SK-N-SH (cell line): ENCODE results near the gene MKRN2OS. TPM values are rescaled to one million over a fixed set of nuclear protein-coding genes. Genes with fewer than 3 reads are reported as not detected.

ENCODE experiments used
- CTCF ChIA-PET: fragments of 300-600, 350-600 bp; formaldehyde crosslinking; extraction: SDS; loops from one replicate; lab custom pipeline; 2021; lab: Yijun Ruan, JAX
- POLR2A ChIA-PET: fragments of 350-600 bp; sonication (Branson Sonifier 250); formaldehyde crosslinking; extraction: SDS; loops from one replicate; lab custom pipeline; 2020; ENCODE audit warnings: antibody characterized with exemption, inconsistent platforms; lab: Yijun Ruan, JAX
- DNase-seq: peaks from one replicate; pipeline ENCODE4 v3.0.0; 2012
- H2AFZ ChIP-seq: fragments of 200-600 bp; sonication (generic); 2 replicates; pipeline ENCODE4 v1.8.1; 2016; ENCODE audit warnings: antibody characterized with exemption, mild to moderate bottlenecking, low read depth
- H3F3A ChIP-seq: fragments of 200-600 bp; sonication (generic); replicated peaks from 2 replicates; pipeline ENCODE3; 2016; ENCODE audit warnings: antibody characterized with exemption, mild to moderate bottlenecking; ENCODE audit not compliant: insufficient read depth
- H3K27ac ChIP-seq, 2 experiments: fragments of 200-500 bp in 1 of 2; fragments of 200-600 bp in 1 of 2; sonication (Bioruptor generic) in 1 of 2; sonication (generic), shearing (Covaris generic) in 1 of 2; 2 replicates each; pipeline versions ENCODE4 v1.5.1 to v1.6.1; 2014 to 2016; ENCODE audit warnings: low read depth in 2 of 2, inconsistent platforms in 1 of 2, low read length in 1 of 2, mild to moderate bottlenecking in 1 of 2, mixed read lengths in 1 of 2
- H3K27me3 ChIP-seq: fragments of 200-600 bp; sonication (generic), shearing (Covaris generic); 2 replicates; pipeline ENCODE4 v1.6.1; 2016; ENCODE audit warnings: mixed run types; ENCODE audit not compliant: insufficient read depth
- H3K36me3 ChIP-seq, 2 experiments: fragments of 200-500 bp in 1 of 2; fragments of 200-600 bp in 1 of 2; sonication (Bioruptor generic) in 1 of 2; sonication (generic) in 1 of 2; replicated peaks in 1 of 2; 2 replicates each; pipeline versions ENCODE3 to v1.5.1; 2014 to 2016; ENCODE audit warnings: low read length in 1 of 2, mild to moderate bottlenecking in 1 of 2; ENCODE audit not compliant: insufficient read depth in 2 of 2, control insufficient read depth in 1 of 2
- H3K4me1 ChIP-seq, 2 experiments: fragments of 200-500 bp in 1 of 2; fragments of 200-600 bp in 1 of 2; sonication (Bioruptor generic) in 1 of 2; sonication (generic), shearing (Covaris generic) in 1 of 2; 2 replicates each; pipeline versions ENCODE4 v1.5.1 to v1.6.1; 2014 to 2016; ENCODE audit warnings: low read depth in 1 of 2, low read length in 1 of 2, mixed run types in 1 of 2; ENCODE audit not compliant: insufficient read depth in 2 of 2, control insufficient read depth in 1 of 2
- H3K4me2 ChIP-seq: fragments of 200-600 bp; sonication (generic), shearing (Covaris generic); 2 replicates; pipeline ENCODE4 v1.6.1; 2017; ENCODE audit warnings: mixed run types
- H3K4me3 ChIP-seq, 2 experiments: fragments of 200-500 bp in 1 of 2; fragments of 200-600 bp in 1 of 2; sonication (Bioruptor generic) in 1 of 2; sonication (generic), shearing (Covaris generic) in 1 of 2; 2 replicates each; pipeline versions ENCODE4 v1.5.1 to v1.8.1; 2014 to 2016; ENCODE audit warnings: low read depth in 2 of 2, inconsistent platforms in 1 of 2, low read length in 1 of 2, mild to moderate bottlenecking in 1 of 2, mixed read lengths in 1 of 2, moderate library complexity in 1 of 2
- H3K79me2 ChIP-seq: fragments of 200-600 bp; sonication (generic); 2 replicates; pipeline ENCODE4 v1.8.1; 2017; ENCODE audit warnings: mild to moderate bottlenecking; ENCODE audit not compliant: insufficient read depth
- H3K9ac ChIP-seq: fragments of 200-600 bp; sonication (generic); 2 replicates; pipeline ENCODE4 v1.6.1; 2017; ENCODE audit warnings: mixed run types
- H3K9me2 ChIP-seq: fragments of 200-600 bp; sonication (generic); 2 replicates; pipeline ENCODE4 v1.6.1; 2017; ENCODE audit warnings: mixed run types
- H3K9me3 ChIP-seq: fragments of 200-600 bp; sonication (generic); 2 replicates; pipeline ENCODE4 v1.6.1; 2017; ENCODE audit warnings: mixed run types, mild to moderate bottlenecking, moderate library complexity
- H4K20me1 ChIP-seq: fragments of 200-600 bp; sonication (generic); 2 replicates; pipeline ENCODE4 v1.6.1; 2017; ENCODE audit warnings: mild to moderate bottlenecking, mixed run types; ENCODE audit not compliant: insufficient read depth
- CHD2 ChIP-seq: fragments of 150-350 bp; IDR thresholded peaks from 2 replicates; pipeline ENCODE4 v1.6.1; 2018; ENCODE audit warnings: low read length; ENCODE audit not compliant: partially characterized antibody
- CTCF ChIP-seq: fragments of 200-600 bp; sonication (generic); IDR thresholded peaks from 2 replicates; pipeline ENCODE4 v1.6.1; 2017; ENCODE audit warnings: antibody characterized with exemption, mild to moderate bottlenecking, moderate library complexity
- ELF1 ChIP-seq: IDR thresholded peaks from 2 replicates; pipeline ENCODE4 v1.4.0; 2012
- FOSL2 ChIP-seq: IDR thresholded peaks from 2 replicates; pipeline ENCODE4 v1.4.0; 2012; ENCODE audit warnings: low read depth, mild to moderate bottlenecking, moderate library complexity, borderline replicate concordance
- GABPA ChIP-seq: IDR thresholded peaks from 2 replicates; pipeline ENCODE4 v1.4.0; 2012; ENCODE audit warnings: low read depth, mild to moderate bottlenecking
- JUND ChIP-seq: IDR thresholded peaks from 2 replicates; pipeline ENCODE4 v1.4.0; 2012
- MAX ChIP-seq: IDR thresholded peaks from 2 replicates; pipeline ENCODE4 v1.4.0; 2012; ENCODE audit warnings: low read depth
- PBX3 ChIP-seq: IDR thresholded peaks from 2 replicates; pipeline ENCODE4; 2012
- POLR2AphosphoS5 ChIP-seq: IDR thresholded peaks from 2 replicates; pipeline ENCODE4 v1.6.1; 2012; ENCODE audit warnings: low read depth, low read length
- REST ChIP-seq: IDR thresholded peaks from 2 replicates; pipeline ENCODE4 v1.6.1; 2012; ENCODE audit warnings: mild to moderate bottlenecking, low read depth, low read length, moderate library complexity
- SIN3A ChIP-seq: IDR thresholded peaks from 2 replicates; pipeline ENCODE4 v1.6.1; 2012; ENCODE audit warnings: low read depth, mild to moderate bottlenecking, low read length, moderate library complexity, borderline replicate concordance
- SMC3 ChIP-seq: IDR thresholded peaks from 2 replicates; pipeline ENCODE4 v1.6.1; 2012; ENCODE audit warnings: low read depth, low read length, improper control_type of control experiment
- TCF12 ChIP-seq: IDR thresholded peaks from 2 replicates; pipeline ENCODE4 v1.4.0; 2012
- WGBS: methylation state at CpG from one replicate; pipeline ENCODE4 v1.1.6; 2017; ENCODE audit warnings: low lambda C conversion rate; 5-methylcytosine and 5-hydroxymethylcytosine counted together
- polyA plus RNA-seq, 3 experiments: library from polyadenylated mRNA; depleted of rRNA; stranded (reverse); fragments of >200 nt; gene quantifications; 2 replicates each; pipeline ENCODE4 v1.2.3, GENCODE V29; 2012

Gene MKRN2OS
- polyA plus RNA-seq, 1 of the 3 experiments (the other 2 are of a cell fraction): not detected

GRCh38 chr3:12508291-12508700 lies 37.0 kb downstream of the MKRN2OS start:
- Histone ChIP-seq H3K4me3 (0 out of 4 replicates have a peak overlapping the region, but pooled peaks of 1 of the 2 experiments have one; percentile 9), H3K9ac (peak overlapping the region; percentile 10; the same call in 1 of the 2 replicates)

GRCh38 chr3:12507591-12508281 lies 37.6 kb downstream of the MKRN2OS start:
- peak overlapping the region; percentile 10; the same call in 1 of the 2 replicates for H3K9ac ChIP-seq
- POLR2A ChIA-PET: interaction anchor here (1.0 kb wide), 1 partner anchor 23 kb away, joined by 3 read pairs; the partner anchor contains the start of gene TSEN2
- TF ChIP-seq CHD2 (no peak), PBX3 (no peak), POLR2AphosphoS5 (no peak), GABPA (no peak), CTCF (no peak), ELF1 (no peak), REST (0 out of 2 replicates have a peak, but pooled peaks have one; percentile 1)

More at GRCh38 chr3:12508291-12508700, 37.0 kb downstream of the MKRN2OS start:
- H3K9me2 ChIP-seq: no peaks in the 10 kb centered on the region
- WGBS: 18% methylated on average over 5 of the region's 5 CpGs
- peaks cover 7 to 22% of the 10 kb centered on the region in 2 experiments for H3K36me3 ChIP-seq
- H3K9me3 ChIP-seq: no peaks in the 10 kb centered on the region
- peaks cover 22% of the 10 kb centered on the region for H3F3A ChIP-seq
- no peaks in the 10 kb centered on the region for H3K79me2 ChIP-seq
- peaks cover 5% of the 10 kb centered on the region for H4K20me1 ChIP-seq
- peak overlapping the region in 1 of 2 experiments; percentile 87; a peak in 2 of 4 replicates for H3K27ac ChIP-seq
- peaks cover 14 to 16% of the 10 kb centered on the region in 2 experiments; a peak in 3 of 4 replicates for H3K4me1 ChIP-seq
- TF ChIP-seq FOSL2 (peak; percentile 49; the same call in 1 of the 2 replicates), SIN3A (0 out of 2 replicates have a peak, but pooled peaks have one; percentile 17), SMC3 (no peak), CHD2 (no peak), MAX (peak; percentile 43; the same call in 1 of the 2 replicates), JUND (peak; percentile 52), CTCF (no peak), TCF12 (peak; percentile 60)
- DNase-seq: no peak
- peak overlapping the region; percentile 70 for H3K4me2 ChIP-seq
- no peak overlapping the region; the same call in 1 of the 2 replicates for H2AFZ ChIP-seq
- POLR2A ChIA-PET: interaction anchor here (1.0 kb wide), 1 partner anchor 24 kb away, joined by 3 read pairs; the partner anchor contains the start of gene TSEN2
- no peaks in the 10 kb centered on the region for H3K27me3 ChIP-seq
- CTCF ChIA-PET: interaction anchor here (0.9 to 1.6 kb wide), 4 partner anchors 13 to 47 kb away, joined by 3 to 4 read pairs (median 3); no protein-coding TSS in a partner anchor

More at GRCh38 chr3:12507591-12508281, 37.6 kb downstream of the MKRN2OS start:
- H3K4me3 ChIP-seq: 0 out of 4 replicates have a peak overlapping the region, but pooled peaks of 1 of the 2 experiments have one; percentile 9
- H4K20me1 ChIP-seq: peaks cover 5% of the 10 kb centered on the region
- CTCF ChIA-PET: interaction anchor here (0.9 to 1.6 kb wide), 4 partner anchors 13 to 47 kb away, joined by 3 to 4 read pairs (median 3); no protein-coding TSS in a partner anchor
- H3K36me3 ChIP-seq: peaks cover 10 to 25% of the 10 kb centered on the region in 2 experiments
- DNase-seq: peak; percentile 56
- peaks cover 12 to 16% of the 10 kb centered on the region in 2 experiments; a peak in 3 of 4 replicates for H3K4me1 ChIP-seq
- no peaks in the 10 kb centered on the region for H3K9me3 ChIP-seq
- H3K4me2 ChIP-seq: peak overlapping the region; percentile 70
- no peaks in the 10 kb centered on the region for H3K27me3 ChIP-seq
- peaks cover 22% of the 10 kb centered on the region for H3F3A ChIP-seq
- H2AFZ ChIP-seq: no peak overlapping the region; the same call in 1 of the 2 replicates
- WGBS: 62% methylated on average over 8 of the region's 8 CpGs
- H3K27ac ChIP-seq: peak overlapping the region; percentile 5 to 87; a peak in 2 of 4 replicates
- H3K79me2 ChIP-seq: no peaks in the 10 kb centered on the region
- H3K9me2 ChIP-seq: no peaks in the 10 kb centered on the region
